Activated CD4-positive, CD25-positive, alpha-beta regulatory T cell (primary cell): ENCODE data around the gene TTC19.

Source experiments
- DNase-seq, 4 experiments: peaks; one replicate each; lab custom pipeline; 2025; lab: John Stamatoyannopoulos, UW

TTC19 gene, protein sequence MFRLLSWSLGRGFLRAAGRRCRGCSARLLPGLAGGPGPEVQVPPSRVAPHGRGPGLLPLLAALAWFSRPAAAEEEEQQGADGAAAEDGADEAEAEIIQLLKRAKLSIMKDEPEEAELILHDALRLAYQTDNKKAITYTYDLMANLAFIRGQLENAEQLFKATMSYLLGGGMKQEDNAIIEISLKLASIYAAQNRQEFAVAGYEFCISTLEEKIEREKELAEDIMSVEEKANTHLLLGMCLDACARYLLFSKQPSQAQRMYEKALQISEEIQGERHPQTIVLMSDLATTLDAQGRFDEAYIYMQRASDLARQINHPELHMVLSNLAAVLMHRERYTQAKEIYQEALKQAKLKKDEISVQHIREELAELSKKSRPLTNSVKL

DNA sequence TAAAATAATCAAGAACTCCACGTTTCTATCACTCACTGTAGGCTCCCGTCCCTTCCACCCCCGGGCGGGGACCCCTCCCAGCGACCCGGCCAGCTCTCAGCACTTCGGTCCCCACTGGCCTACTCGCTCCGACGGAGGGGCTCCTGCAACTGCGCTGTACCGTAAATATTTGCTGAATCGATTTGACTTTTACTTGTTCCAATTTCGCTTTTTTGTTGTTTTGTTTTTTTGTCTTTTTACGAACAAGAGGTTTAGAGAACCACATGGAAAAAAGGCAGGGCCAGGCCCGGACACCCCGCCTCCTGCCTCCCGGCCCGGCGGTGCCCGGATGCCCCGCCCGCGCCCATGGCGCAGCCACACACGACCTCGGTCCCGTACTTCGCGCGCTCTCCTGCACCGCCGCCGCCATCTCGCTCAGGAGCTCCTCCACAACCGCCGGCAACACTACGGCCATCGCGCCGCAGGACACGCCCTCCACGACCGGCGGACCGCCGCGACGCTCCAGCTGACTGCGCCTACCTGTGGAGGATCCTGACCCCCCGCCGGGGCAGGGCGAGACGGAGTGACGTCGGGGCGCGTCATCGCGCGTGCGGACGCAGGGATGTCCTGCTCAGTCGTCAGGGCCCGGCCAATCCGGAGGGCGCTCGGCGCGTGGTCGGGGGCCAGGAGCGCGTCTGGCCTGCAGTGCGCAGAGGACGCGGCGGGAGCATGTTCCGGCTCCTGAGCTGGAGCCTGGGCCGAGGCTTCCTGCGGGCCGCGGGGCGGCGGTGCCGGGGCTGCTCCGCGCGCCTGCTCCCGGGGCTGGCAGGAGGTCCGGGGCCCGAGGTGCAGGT, at the start of gene TTC19, which contains the start of gene ZSWIM7:
Gene TTC19 (plus strand): TSS at position 684 of the 833 bp plus-strand sequence. CDS start 25 bp downstream, at position 709.
Gene ZSWIM7 (minus strand): TSS at position 564 of the 833 bp plus-strand sequence. CDS start 110 bp downstream, at position 454.
- peak; percentile 79 to 84 (median 81) for DNase-seq

DNA sequence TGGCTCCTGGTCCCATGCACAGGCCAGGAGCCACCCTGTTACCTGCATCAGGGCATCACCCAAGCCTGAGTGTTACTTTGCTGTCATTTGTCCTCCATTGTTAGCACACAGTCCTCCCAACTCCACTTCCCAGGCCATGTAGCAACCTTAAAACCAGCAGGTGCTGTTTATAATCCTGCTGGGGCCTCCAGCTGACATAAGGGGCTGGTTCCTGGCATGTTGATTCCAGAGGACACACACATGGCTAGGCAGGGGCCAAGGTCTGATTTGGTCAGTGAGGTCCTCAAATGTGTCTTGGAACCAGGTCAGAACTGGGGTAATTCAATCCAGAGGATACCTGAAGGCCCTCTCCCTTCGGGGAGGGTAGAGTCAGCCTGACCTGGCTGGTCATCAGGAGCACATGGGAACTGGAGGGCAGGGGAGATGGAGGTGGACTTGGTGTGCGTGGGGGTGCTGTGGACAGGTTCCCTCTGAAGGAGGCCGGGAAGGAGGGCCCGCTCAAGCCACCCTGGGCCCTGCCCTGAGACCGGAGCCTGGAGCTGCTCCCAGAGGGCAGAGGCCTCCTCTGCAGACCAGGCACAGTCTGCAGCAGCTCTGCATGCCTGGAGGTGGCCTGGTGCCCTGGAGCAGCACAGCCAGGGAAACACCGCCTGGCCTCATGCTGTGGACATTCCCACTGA, 48.1 kb upstream of the TTC19 start:
- DNase-seq = no peak

DNA sequence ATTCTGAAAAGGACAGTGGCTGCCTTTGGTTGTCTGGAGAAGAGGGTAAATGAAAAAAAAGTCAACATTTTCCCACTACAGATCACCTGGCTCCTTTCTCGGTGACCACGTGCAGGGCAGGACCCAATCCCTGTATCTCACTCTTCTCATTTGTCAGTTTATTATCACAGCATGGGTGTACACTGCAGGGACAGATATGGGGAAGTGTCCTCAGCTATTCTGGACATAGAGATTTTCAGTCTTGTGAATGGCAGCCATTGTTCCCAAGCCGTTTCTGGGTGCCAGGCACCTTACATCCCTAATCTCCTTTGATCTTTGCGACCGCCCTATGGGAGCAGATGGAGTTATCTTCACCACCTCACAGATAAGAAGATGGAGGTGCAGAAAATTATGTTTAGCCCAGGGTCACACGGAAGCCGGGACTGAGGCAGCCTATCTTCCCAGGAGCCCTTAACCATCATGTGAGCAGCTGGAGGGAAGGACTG, 47.5 kb upstream of the TTC19 start:
- no peak for DNase-seq

DNA sequence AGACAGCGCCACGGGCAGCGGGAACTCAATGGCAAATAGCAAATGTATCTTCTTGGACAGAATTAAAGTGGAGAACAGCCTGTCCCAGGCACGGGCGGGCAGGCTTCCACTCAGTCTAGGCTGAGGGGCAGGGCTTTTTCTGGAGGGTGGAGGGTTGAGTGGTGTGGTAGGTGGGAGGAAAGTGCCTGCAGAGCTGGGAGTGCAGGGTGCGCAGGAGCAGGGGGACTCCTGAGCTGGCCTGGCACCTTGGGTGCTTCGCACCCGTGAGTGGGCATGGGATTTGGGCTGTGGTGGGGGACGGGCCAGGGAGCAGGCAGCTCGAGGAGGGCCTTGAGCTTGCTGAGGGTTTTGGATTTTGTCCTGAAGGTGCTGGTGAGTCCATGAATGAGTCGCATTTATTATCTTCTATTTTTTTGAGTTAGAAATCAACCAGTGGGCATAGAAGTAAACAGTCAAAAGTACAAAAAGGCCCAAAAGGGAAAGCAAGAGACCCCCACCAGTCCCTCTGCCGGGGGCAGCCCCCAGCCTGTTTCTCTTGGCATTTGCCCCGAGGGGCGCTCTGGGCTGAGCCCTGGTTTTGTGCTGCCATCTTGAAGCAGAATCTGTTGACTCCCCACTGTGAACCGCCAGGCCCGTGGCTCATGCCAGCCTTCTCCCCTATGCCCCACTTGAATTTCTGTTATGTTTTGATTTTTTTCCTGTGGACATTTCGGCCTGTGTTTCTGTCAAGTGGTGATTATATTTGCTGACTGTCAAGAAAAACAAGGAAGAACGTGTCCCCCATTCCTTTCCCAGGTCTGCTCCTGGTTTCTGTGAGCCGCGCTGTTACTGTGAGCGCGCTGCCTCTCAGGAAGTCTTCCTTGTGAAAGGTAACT, 46.5 kb upstream of the TTC19 start:
- no peak for DNase-seq

DNA sequence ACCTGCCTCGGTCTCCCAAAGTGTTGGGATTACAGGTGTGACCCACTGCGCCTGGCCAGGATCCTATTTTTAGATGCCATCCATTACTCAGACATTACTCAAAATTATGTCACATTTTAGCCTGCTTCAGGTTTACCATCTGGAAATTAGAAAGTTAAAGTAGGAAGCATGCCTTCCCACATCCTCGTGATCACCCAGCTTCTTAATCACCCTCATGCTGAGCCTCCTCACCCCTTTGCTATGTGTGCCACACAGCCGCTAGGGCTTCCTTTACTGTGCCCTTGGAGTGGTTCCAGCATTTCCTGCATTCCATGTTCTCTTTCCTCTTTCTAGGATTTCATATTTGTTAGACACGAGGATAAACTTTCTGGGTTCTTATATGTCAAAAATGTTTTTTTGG, 45.4 kb upstream of the TTC19 start:
- DNase-seq = no peak

DNA sequence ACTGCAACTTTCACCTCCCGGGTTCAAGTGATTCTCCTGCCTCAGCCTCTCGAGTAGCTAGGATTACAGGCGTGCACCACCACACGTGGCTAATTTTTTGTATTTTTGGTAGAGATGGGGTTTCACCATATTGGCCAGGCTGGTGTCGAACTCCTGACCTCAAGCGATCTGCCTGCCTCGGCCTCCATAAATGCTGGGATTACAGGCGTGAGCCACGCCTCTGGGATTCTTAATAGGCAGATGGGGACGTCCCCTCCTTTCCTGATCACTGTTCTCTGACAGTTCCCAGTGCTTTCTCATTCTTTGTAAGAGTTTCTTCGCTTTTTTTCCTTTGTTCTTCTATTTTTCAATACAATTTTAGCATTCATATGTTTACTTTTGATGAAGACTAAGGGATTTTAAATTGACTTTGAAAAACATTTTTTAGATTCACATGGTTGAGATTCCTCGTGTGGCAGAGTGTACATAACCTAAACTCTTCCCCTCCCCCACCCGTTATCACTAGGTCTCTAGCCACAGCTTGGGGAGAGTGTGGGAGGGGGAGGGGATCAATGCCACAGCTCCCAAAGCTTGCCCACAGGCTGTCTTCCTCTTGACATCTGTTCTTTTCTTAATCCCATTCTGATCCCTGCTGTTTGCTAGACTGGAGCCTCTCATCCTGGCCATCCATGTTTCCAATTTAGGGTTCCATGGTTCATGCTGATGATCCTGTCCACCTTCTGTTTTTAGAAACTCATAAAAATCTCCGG, 43.7 kb upstream of the TTC19 start:
- DNase-seq = no peak

DNA sequence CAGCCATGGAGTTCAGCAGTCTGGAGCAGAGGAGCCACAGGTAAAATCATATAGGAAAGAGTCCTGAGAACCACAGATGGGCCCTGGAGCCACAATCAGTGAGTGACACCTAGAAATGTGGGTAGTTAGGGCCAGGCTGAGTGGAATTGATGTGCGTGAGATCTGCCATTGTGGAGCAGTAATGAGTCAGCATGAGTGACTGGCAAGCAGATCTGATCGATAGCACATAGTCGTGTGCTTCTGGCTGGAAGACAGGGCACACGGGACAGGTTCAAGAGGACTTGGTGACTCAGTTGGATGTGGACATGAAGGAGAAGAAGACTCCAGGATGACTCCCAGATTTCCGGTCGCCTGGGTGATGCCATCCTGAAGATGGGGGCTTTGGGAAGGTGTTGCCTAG, 42.4 kb upstream of the TTC19 start:
- DNase-seq = no peak

DNA sequence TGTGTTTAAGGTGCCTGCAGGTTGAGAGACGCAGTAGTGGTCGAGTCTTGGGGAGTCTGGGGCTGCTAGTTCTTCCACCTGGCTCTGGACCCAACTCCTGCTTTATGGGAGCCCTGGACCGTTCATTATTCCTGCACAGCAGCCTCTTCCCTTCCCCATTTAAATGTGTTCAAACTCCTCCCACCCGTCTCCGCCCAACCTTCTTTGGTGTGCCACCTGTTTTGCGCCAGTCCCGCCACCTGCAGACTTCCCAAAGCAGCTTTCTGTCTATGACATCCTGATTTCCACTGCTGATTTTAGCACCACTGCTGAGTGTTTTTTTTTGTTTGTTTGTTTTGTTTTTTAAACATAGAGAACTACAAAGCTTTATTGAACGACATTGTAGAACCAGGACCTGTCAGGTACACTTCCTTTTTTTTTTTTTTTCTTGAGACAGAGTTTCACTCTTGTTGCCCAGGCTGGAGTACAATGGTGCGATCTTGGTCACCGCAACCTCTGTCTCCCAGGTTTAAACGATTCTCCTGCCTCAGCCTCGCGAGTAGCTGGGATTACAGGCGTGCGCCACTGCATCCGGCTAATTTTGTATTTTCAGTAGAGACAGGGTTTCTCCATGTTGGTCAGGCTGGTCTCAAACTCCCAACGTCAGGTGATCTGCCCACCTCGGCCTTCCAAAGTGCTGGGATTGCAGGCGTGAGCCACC, 41.9 kb upstream of the TTC19 start:
- no peak for DNase-seq

DNA sequence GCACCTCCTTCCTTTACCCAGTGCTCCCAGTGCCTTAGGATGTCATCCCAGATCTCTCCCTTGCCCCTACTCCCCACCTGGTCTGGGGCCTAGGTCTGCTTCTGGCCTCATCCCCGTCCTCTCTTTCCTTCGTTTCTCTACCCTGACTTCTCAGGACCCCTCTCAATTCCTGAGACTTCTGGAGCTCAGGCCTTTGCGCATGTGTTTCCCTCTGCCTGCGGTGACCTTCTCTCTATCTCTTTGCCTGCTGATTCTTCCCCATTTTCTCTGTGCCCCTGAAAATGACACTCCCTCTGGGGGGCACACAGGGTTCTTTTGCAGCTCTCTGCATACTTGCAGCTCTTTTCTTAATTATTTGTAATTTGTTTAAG, 41.2 kb upstream of the TTC19 start:
- no peak for DNase-seq

DNA sequence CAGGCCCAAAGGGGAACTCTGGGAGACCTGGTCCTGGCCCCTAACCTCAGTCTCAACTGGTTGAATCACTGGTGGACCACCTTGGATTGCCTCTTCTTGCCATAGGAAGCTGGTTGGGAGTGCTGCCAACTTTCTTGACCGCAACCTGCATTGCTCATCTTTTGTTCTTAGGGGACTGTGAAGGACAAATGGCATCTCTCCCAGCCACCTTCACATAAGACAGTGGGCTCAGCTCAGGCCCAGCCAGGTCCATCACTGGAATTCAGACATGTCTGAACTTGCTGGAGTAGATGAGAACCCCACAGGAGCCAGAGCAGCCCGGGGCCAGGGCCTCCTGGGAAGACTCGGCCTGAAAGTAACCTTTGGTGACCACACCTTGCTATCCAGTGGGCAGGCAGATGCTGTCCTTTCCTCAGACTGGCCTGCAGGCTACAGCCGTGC, 35.9 kb upstream of the TTC19 start:
- DNase-seq = no peak

DNA sequence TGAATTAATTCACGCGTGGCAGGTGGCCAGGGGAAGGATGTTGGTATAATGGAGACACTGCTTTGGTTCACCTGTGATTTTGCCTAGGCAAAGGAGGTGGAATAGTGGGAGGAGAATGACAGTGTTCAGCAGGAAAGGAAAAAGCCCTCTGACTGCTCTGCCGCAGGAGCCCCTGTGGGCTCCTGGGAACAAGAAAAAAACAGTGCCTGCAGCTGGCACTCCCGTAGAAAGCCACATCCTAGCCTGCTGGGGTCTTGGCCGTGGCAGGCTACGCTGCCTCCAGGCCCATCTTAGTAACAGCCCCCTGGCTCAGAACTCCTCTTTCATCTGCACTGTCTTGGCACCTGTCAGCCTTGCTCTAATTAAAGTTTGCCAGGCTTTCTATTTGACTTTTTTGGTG, 34.1 kb upstream of the TTC19 start:
- DNase-seq = no peak

DNA sequence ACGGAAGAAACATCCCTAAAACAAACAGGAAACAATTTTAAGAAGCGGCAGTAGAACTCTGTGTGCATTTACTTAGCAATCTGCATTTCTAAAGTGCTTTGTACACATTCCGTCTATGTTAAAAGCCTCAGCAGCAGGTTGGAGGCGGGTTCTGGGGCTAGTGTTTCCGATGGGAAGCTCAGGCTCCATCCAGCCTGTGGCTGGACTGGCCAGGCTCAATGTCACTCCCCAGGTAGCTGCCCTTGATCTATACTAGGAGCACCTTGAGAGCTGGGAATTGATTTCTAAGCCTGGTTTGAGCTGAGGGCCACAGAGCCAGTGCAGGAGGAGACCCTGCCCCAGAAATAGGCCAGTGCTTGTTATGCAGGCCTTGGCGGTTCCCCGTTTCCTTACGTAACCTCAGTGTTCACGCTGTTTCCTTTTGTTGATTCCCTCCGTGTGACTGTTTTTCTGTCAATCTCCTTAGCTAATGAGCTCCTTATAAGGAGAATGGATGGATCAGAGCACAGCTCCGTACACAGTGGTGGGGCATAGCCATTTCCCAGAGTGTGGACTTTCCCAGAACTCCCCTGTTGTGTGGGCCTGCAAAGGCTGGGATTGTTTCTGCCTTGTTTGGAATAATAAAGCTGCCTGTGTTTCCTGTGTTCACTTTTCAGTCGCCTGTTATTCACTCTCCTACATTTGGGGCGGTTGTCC, 33.3 kb upstream of the TTC19 start:
- no peak for DNase-seq

DNA sequence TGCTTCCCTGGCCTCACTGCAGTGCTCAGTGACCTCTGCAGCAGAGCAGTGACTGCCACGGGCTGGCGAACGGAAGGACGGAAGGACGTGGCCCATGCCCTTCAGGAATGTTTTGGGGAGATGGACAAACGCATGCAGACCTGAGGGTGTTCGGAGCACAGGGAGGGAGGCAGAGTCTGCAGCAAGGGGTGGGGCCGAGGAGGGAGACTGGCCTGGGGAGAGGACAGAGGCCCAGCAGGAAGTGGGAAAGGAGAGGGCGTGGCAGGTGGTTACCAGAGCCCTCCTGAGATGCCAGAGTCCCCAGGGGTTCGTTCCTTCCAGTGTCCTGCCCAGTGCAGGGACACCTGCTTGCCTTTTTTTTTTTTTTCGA, 32.8 kb upstream of the TTC19 start:
- DNase-seq = no peak

DNA sequence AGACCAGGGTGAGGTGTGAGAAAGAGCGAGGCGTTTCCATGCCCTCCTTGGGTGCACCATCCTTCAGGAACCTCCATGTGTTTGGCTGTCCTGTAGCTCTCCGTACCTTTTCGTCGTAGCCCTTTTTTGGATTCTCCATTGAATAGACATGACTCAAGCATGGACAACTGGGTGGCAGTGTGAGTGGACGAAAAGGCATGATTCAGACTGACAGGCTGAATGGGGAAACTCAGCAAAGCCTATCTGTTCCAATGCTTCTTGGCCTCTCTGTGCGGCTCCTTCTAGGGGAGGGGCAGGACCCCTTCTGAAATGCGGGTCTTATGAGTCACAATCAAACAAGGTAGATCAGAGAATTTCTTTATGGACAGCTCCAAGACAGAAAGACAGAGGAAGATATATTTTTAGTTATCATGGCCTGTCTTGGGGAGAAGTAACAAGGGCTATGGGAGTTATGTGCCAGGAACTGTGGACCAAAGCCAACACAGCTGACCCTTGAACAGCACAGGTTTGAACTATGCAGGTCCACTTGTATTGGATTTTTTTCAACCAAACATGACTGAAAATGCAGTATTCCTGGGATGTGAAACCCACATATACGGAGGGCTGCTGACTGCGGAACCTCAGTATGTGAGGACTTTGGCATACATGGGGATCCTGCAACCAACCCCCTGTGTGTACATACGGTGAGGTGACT, 31.8 kb upstream of the TTC19 start:
- DNase-seq = no peak

DNA sequence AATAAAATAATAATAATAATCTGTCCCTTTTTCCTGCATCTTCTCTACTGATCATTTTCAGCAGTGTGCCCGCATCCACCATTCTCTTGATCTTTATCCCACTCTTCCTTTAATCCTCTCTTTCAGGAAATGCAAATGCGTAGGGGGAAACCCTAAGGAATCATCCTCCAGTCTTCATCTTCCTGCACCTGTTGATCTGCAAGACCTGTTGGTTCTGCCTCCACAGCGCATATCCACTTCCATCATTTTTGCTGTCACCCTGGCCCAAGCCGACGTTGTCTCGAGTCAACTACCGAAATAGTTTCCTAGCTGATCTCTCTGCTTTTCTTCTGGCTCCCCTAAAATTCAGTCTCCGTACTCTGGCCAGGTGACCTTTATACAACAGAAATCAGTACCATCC, 30.2 kb upstream of the TTC19 start:
- DNase-seq = no peak

DNA sequence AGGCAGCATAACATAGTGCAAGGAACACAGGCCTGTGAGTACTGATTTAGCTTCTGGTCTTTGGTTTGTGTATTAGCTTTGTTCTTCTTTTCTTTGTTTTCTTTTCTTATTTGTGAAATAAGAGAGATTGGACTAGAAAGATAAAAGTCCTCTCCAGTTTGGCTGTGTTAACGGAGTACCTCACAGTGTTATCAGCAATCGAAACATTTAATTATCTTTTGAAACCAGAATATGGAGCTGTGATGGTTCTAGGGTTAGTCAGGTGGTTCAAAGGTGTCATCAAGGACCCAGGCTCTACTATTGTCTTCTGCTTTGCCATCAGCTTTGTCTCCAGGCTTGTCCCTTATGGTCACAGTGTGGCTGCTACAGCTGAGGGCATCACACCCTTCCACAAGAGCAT, 29.1 kb upstream of the TTC19 start:
- DNase-seq = no peak

DNA sequence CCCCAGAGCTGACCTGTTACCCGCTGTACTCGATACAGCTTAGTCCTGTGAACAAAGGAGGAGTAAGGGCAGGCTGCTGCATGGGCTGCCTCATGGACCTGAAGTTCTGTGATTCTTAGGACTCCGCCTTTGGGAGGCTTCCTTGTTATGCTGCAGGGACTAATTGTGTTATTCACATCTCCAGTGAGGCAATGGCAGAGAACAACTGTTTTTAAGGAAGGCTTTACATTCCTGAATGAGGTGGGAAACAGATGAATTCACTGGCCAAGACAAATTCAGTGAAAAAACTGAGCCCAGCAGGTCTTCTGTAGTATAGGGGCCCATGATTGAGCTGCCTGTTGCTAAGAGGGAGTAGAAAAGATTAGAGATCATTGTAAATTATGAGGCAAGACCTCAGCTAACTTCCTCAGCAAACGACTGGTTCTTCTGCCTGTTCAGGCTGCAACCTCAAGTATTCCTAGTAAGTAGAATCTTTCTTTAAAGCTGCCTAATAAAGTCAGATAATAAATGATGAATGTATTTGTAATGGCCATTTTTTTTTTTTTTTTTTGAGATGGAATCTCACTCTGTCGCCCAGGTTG, 28.4 kb upstream of the TTC19 start:
- no peak for DNase-seq

DNA sequence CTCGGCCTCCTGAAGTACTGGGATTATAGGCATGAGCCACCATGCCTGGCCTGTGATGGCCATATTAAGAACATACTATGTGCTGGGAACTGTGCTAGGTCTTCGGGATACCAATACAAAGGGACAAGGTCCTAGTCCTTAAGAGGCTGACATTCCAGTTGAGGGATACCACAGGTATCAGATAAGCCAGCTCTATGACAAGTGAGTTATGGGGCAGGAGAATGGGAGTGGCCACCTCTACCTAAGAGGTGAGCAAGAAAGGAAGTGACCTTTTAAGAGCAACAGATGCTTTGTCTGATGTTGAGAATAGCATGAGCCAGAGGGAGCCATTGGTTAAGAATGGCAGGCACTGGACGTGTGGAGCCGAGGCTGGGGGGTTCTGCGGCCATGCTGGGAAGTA, 27.7 kb upstream of the TTC19 start:
- no peak for DNase-seq
